ENCODE results near the gene IDUA.

DNA sequence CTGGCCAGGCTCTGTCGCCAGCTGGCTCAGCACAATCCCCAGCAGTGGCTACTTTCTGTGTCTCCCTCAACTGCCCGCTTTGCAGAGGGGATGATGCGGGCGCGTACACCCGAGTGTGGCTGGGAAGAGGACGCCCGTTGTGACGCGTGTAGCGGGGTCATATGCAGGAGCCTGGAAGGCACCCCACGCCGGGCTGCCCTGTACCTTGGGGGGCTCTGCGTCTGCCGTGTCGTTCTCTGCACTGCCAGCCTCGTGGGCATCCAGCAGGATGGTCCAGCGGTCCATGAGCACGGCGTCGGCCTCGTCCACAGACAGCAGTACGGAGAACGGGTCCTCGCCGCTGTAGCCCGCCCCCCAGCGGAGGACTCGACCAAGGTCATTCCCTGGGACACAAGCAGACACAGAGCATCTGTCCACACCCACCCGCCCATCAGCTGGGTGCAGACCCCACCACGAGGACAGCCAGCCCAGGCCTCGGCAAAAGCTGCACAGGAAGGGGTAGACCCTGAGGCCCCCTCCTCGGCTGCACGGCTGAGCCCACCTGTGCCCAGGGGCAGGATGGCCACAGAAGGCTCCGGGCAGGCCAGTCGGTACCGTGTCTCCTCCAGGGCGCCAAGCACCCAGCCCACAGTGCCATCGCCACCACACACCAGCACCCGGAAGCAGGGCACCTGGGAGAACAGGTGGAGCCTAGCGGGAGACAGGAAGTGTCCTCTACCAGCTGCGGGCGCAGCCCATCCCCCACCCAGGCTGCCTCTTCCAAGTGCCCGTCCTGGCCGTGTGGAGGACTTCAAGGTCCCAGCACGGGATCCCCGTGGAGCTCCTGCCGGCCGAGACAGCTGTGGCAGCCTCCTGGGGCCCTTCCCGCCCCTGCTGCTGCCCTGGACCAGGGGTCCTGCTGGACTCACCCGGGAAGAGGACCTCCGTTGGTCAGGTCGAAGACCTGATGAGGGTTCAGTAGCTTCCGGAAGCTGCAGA lies 24.3 kb upstream of the IDUA start:
- TF ChIP-seq, protein P1, sequence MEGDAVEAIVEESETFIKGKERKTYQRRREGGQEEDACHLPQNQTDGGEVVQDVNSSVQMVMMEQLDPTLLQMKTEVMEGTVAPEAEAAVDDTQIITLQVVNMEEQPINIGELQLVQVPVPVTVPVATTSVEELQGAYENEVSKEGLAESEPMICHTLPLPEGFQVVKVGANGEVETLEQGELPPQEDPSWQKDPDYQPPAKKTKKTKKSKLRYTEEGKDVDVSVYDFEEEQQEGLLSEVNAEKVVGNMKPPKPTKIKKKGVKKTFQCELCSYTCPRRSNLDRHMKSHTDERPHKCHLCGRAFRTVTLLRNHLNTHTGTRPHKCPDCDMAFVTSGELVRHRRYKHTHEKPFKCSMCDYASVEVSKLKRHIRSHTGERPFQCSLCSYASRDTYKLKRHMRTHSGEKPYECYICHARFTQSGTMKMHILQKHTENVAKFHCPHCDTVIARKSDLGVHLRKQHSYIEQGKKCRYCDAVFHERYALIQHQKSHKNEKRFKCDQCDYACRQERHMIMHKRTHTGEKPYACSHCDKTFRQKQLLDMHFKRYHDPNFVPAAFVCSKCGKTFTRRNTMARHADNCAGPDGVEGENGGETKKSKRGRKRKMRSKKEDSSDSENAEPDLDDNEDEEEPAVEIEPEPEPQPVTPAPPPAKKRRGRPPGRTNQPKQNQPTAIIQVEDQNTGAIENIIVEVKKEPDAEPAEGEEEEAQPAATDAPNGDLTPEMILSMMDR (conservative IDR thresholded peaks at IDR 0.05; ENCODE audit: low read depth, low read length) = no peak
- TF ChIP-seq EZH2 (IDR thresholded peaks at IDR 0.05; ENCODE audit: low read length, unreplicated experiment) (no peak), EZH2phosphoT487 (IDR thresholded peaks at IDR 0.05; ENCODE audit: borderline replicate concordance, low read length) (no peak)
